ENCODE data around the gene KMT2C. TPM values are rescaled to one million over a fixed set of nuclear protein-coding genes. Genes with fewer than 3 reads are reported as not detected.

KMT2C gene
- total and polyA plus RNA-seq, 2 of the 13 experiments (the other 11 are each of a cell fraction or from before 2014, with no cell fraction given): 7.1 to 14.4 TPM

DNA sequence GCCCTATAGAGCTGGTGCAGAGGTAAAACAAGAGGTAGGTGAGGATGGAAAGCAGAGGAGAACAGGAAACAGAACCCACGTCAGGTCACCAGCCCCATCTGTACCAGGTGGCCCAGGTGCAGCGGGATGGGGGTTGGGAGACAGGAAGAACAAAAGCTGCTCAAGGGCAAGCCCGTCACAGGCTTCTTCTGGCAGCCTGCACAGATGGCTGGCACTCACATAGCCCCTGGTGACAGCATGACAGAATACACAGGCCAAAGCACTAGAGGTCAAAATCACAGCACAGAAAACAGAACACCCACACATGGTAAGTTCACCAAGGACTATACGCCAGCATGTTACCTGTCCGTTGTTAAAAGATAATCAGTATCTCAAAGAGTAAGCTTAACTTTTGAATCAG lies 283.5 kb downstream of the KMT2C start (continued):
- no peak for TF ChIP-seq MTERF4 (CRISPR knock-in tag; IDR thresholded peaks at IDR 0.05)
- TF ChIP-seq, protein P1, sequence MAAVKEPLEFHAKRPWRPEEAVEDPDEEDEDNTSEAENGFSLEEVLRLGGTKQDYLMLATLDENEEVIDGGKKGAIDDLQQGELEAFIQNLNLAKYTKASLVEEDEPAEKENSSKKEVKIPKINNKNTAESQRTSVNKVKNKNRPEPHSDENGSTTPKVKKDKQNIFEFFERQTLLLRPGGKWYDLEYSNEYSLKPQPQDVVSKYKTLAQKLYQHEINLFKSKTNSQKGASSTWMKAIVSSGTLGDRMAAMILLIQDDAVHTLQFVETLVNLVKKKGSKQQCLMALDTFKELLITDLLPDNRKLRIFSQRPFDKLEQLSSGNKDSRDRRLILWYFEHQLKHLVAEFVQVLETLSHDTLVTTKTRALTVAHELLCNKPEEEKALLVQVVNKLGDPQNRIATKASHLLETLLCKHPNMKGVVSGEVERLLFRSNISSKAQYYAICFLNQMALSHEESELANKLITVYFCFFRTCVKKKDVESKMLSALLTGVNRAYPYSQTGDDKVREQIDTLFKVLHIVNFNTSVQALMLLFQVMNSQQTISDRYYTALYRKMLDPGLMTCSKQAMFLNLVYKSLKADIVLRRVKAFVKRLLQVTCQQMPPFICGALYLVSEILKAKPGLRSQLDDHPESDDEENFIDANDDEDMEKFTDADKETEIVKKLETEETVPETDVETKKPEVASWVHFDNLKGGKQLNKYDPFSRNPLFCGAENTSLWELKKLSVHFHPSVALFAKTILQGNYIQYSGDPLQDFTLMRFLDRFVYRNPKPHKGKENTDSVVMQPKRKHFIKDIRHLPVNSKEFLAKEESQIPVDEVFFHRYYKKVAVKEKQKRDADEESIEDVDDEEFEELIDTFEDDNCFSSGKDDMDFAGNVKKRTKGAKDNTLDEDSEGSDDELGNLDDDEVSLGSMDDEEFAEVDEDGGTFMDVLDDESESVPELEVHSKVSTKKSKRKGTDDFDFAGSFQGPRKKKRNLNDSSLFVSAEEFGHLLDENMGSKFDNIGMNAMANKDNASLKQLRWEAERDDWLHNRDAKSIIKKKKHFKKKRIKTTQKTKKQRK (IDR thresholded peaks at IDR 0.05; ENCODE audit: low read length): no peak
- no peak for TF ChIP-seq KDM5A (IDR thresholded peaks at IDR 0.05; ENCODE audit: borderline replicate concordance, low read length)
- TF ChIP-seq ZNF569 (CRISPR knock-in tag; IDR thresholded peaks at IDR 0.05; ENCODE audit: borderline replicate concordance): no peak
- no peak for TF ChIP-seq ZNF564 (CRISPR knock-in tag; IDR thresholded peaks at IDR 0.05)
- TF ChIP-seq HIVEP1 (CRISPR knock-in tag; IDR thresholded peaks at IDR 0.05): no peak
- no peak for TF ChIP-seq HBP1 (CRISPR knock-in tag; IDR thresholded peaks at IDR 0.05; ENCODE audit: low read depth)
- no peak for TF ChIP-seq FOXJ3 (CRISPR knock-in tag; IDR thresholded peaks at IDR 0.05; ENCODE audit: borderline replicate concordance)
- TF ChIP-seq ZFX (CRISPR knock-in tag; IDR thresholded peaks at IDR 0.05; ENCODE audit: low read depth): no peak
- TF ChIP-seq ZMYM2 (CRISPR knock-in tag; IDR thresholded peaks at IDR 0.05): no peak
